ENCODE measurements around the gene PSTPIP1. TPM values are rescaled to one million over a fixed set of nuclear protein-coding genes. Genes with fewer than 3 reads are reported as not detected.

PSTPIP1 gene
- total and polyA plus RNA-seq, 5 donors from 2014 or later: 41.3 to 169 (median 47.8) TPM

DNA sequence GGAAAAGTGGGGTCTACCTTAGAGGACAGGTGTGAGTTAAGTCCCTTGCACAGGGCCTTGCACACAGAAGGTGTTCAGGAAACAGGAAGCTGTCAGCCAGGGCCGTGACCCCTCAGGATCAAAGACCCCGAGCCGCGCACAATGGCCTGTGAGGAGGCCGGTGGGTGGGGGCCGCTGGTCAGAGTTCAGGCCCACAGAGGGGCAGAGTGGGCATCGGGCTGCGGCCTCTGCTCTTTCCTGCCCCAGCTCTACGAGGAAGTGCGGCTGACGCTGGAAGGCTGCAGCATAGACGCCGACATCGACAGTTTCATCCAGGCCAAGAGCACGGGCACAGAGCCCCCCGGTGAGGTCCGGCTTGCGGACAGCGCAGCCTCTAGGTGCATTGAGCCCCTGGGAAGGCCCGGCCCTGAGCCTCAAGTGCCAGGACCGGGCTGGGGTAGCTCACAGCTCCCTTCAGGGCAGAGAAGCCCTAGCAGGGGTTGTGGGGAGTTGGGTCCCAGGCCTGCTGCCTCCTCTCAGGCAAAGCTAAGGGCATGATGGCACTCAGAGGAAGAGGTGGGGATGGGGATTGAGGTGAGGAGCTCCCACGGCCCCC lies 37.2 kb downstream of the PSTPIP1 start:
- H3K4me1 ChIP-seq (ENCODE audit: control insufficient read depth, insufficient read depth, low read length, poor library complexity, severe bottlenecking): no peaks in the 10 kb centered on the region
- H3K4me3 ChIP-seq (ENCODE audit: low read depth, low read length): no peak overlapping the region
- H3K27ac ChIP-seq (ENCODE audit: insufficient read depth, low read length, poor library complexity, severe bottlenecking): no peak overlapping the region
- no peaks in the 10 kb centered on the region for H3K9me3 ChIP-seq (ENCODE audit: control insufficient read depth in 2 of 2, low read length in 2 of 2)
- H3K27me3 ChIP-seq (ENCODE audit: control insufficient read depth, insufficient read depth, low read length): no peaks in the 10 kb centered on the region
- no peak for DNase-seq
- Mint-ChIP-seq H3K27me3 (no peaks in the 10 kb centered on the region), H3K36me3 (peaks cover 8% of the 10 kb centered on the region), H3K9me3 (peaks cover 0 to 3% (median 0%) of the 10 kb centered on the region in 7 donors), H3K27ac (peak overlapping the region in 1 of 3 donors; percentile 55), H3K4me1 (peaks cover 0 to 2% (median 0%) of the 10 kb centered on the region in 4 donors), H3K4me3 (no peak overlapping the region)
- ATAC-seq (ENCODE audit: low read depth in 2 of 2): no peak
- H3K36me3 ChIP-seq (ENCODE audit: control insufficient read depth, insufficient read depth, low read length): peaks cover 58% of the 10 kb centered on the region

DNA sequence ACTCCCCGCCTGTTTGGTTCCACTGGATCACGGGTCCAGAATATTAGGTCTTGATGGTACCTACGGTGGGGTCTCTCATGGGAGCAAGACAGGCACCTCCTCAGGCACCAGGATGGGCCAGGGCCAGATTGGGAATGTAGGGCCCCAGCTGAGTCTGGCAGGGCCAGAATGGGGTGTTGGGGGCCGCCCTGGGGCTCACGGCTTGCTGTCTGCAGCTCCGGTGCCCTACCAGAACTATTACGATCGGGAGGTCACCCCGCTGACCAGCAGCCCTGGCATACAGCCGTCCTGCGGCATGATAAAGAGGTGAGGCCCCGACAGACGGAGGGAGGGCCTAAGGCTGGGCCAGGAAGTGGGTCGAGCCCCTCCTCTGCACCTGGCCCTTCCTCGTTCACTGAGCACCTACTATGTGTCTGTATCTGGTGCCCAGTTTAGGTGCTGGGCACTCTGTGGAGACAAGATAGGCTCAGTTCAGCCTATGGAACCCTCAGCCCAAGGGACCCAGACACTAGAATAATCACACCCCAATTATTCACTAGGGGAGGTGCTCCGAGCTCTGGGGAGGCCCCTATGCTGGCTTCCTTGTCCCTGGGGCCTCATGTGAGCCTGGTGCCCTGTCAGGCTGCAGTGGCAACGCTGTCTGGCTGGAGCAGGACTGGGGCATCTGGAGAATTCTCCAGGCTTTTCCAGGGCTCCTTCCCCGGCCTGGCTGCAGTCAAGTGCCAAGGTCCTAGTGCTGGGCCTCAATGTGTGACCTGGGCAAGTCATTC lies 37.9 kb downstream of the PSTPIP1 start:
- DNase-seq: no peak
- Mint-ChIP-seq H3K4me1 (peaks cover 0 to 2% (median 0%) of the 10 kb centered on the region in 4 donors), H3K36me3 (peaks cover 8% of the 10 kb centered on the region), H3K9me3 (peaks cover 0 to 6% (median 1%) of the 10 kb centered on the region in 7 donors), H3K27me3 (no peaks in the 10 kb centered on the region), H3K4me3 (no peak overlapping the region), H3K27ac (peak overlapping the region in 1 of 3 donors; percentile 42)
- Histone ChIP-seq H3K27ac (ENCODE audit: insufficient read depth, low read length, poor library complexity, severe bottlenecking) (no peak overlapping the region), H3K4me1 (ENCODE audit: control insufficient read depth, insufficient read depth, low read length, poor library complexity, severe bottlenecking) (no peaks in the 10 kb centered on the region), H3K27me3 (ENCODE audit: control insufficient read depth, insufficient read depth, low read length) (no peaks in the 10 kb centered on the region), H3K9me3 (ENCODE audit: control insufficient read depth in 2 of 2, low read length in 2 of 2) (no peaks in the 10 kb centered on the region), H3K36me3 (ENCODE audit: control insufficient read depth, insufficient read depth, low read length) (peaks cover 57% of the 10 kb centered on the region), H3K4me3 (ENCODE audit: low read depth, low read length) (no peak overlapping the region)
- ATAC-seq (ENCODE audit: low read depth in 2 of 2): no peak

DNA sequence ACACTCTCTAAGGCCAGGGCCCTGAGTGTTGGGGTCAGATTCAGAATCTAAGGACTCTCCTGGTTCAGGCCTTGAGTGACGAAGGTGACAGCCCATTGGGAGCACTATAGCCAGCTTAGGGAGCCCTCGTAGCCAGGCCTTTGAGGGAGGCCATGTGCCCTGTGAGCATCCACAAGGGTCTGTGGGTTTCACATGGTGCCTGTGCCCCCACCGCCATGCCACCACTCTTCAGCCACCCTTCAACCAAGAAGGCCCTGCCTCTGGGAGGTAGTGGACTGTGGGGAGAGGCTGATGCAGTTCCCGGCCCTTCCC lies 38.4 kb downstream of the PSTPIP1 start:
- Mint-ChIP-seq H3K4me1 (peaks cover 0 to 2% (median 0%) of the 10 kb centered on the region in 4 donors), H3K36me3 (peaks cover 8% of the 10 kb centered on the region), H3K27ac (peak overlapping the region in 1 of 3 donors; percentile 42), H3K9me3 (peaks cover 0 to 6% (median 1%) of the 10 kb centered on the region in 7 donors), H3K27me3 (no peaks in the 10 kb centered on the region), H3K4me3 (no peak overlapping the region)
- no peaks in the 10 kb centered on the region for H3K27me3 ChIP-seq (ENCODE audit: control insufficient read depth, insufficient read depth, low read length)
- H3K27ac ChIP-seq (ENCODE audit: insufficient read depth, low read length, poor library complexity, severe bottlenecking): no peak overlapping the region
- no peak overlapping the region for H3K4me3 ChIP-seq (ENCODE audit: low read depth, low read length)
- peaks cover 54% of the 10 kb centered on the region for H3K36me3 ChIP-seq (ENCODE audit: control insufficient read depth, insufficient read depth, low read length)
- ATAC-seq (ENCODE audit: low read depth in 2 of 2): no peak
- H3K4me1 ChIP-seq (ENCODE audit: control insufficient read depth, insufficient read depth, low read length, poor library complexity, severe bottlenecking): no peaks in the 10 kb centered on the region
- DNase-seq: no peak
- H3K9me3 ChIP-seq (ENCODE audit: control insufficient read depth in 2 of 2, low read length in 2 of 2): no peaks in the 10 kb centered on the region

DNA sequence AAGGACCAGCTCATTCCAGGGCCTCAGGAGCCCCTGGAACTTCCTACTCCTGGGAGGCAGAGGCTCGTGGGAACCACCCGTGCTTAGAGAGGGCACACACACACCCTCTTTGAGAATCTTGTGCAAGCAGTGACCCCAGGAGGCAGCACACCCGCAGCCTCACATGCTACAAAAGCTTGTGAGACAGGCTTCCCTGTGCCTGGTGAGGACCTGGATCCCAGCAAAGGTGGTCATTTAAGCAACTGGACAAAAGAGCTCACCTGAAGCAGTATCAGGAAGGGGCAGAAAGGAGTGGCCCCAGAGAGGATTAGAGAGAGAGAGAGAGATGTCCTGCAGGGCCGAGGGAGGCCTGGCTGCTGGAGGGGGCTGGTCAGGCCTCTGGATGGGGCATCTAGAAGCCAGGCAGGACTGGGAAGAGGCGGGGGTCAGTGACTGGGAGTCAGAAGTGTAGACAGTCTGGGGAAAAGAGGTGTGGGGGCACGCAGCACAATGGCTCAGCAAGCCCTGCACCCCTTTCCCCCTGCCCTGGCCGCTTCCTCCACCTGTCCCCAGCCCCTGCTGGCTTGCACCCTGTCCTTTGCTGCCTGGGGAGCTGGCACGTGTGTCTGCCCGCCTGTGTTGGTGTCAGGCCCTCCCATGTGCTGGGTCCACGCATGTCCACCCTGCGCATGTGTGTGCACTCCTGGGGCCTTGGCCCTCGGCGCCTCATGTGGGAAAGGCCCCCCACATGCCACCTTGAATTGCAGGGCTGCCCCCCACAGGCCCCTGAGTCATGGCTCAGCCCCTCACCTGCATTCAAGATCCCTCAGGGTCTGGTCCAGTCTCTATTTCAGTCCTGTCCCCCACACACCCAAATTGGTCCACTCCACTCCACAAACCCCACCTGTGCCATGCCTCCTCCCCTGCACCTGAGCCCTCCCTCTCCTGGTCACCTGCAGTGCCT lies 39.1 kb downstream of the PSTPIP1 start:
- DNase-seq: no peak
- Histone ChIP-seq H3K9me3 (ENCODE audit: control insufficient read depth in 2 of 2, low read length in 2 of 2) (no peaks in the 10 kb centered on the region), H3K27ac (ENCODE audit: insufficient read depth, low read length, poor library complexity, severe bottlenecking) (no peak overlapping the region), H3K27me3 (ENCODE audit: control insufficient read depth, insufficient read depth, low read length) (no peaks in the 10 kb centered on the region), H3K4me3 (ENCODE audit: low read depth, low read length) (no peak overlapping the region), H3K4me1 (ENCODE audit: control insufficient read depth, insufficient read depth, low read length, poor library complexity, severe bottlenecking) (no peaks in the 10 kb centered on the region), H3K36me3 (ENCODE audit: control insufficient read depth, insufficient read depth, low read length) (peaks cover 48% of the 10 kb centered on the region)
- peaks cover 0 to 7% (median 1%) of the 10 kb centered on the region in 7 donors for H3K9me3 Mint-ChIP-seq
- peak overlapping the region in 1 of 3 donors; percentile 67 for H3K27ac Mint-ChIP-seq
- H3K36me3 Mint-ChIP-seq: peaks cover 8% of the 10 kb centered on the region
- peaks cover 0 to 2% (median 0%) of the 10 kb centered on the region in 4 donors for H3K4me1 Mint-ChIP-seq
- no peak overlapping the region for H3K4me3 Mint-ChIP-seq
- no peaks in the 10 kb centered on the region for H3K27me3 Mint-ChIP-seq
- no peak for ATAC-seq (ENCODE audit: low read depth in 2 of 2)

DNA sequence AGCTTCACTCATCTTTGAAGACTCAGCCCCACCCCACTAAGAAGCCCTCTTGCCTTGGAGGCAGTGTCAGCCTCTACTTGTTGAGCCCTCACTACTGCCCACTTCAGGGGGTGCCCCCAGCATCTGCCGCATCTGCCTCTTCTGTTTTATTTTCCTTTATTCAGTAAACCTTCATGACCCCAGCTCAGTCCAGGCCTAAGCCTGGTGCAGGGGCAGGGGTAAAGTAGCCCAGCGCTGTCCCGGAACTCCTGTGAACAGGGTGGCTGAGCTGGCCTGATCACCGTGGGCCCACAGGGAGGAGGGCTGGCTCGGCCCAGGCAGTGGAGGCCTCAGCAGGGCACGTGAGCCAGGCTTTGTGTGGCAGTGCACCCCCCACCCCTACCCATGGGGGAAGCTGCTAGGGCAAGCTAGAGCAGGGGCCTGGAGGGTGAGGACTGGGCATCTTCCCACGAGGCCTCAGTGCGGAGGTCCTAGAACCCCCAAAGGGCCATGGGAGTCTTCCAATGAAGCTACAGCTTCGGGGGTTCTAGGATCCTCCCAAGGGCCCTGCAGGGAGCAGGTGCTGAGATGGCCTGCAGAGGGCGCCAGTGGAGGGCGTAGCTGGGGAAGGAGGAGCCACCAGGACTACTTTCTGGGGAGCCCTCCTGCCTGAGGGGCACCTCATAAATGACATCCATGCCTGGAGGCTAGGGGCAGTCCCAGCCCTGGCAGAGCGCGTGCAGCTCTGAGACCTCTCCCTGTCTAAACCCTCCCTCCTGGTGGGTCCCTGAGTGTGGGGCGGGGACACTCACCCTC lies 40.0 kb downstream of the PSTPIP1 start:
- Mint-ChIP-seq H3K27ac (peak overlapping the region in 2 of 3 donors; percentile 25 to 67), H3K4me3 (no peak overlapping the region), H3K9me3 (peaks cover 0 to 11% (median 1%) of the 10 kb centered on the region in 7 donors), H3K4me1 (peaks cover 0 to 2% (median 0%) of the 10 kb centered on the region in 4 donors), H3K27me3 (no peaks in the 10 kb centered on the region), H3K36me3 (peaks cover 8% of the 10 kb centered on the region)
- Histone ChIP-seq H3K4me1 (ENCODE audit: control insufficient read depth, insufficient read depth, low read length, poor library complexity, severe bottlenecking) (no peaks in the 10 kb centered on the region), H3K27ac (ENCODE audit: insufficient read depth, low read length, poor library complexity, severe bottlenecking) (no peak overlapping the region), H3K9me3 (ENCODE audit: control insufficient read depth in 2 of 2, low read length in 2 of 2) (no peaks in the 10 kb centered on the region), H3K36me3 (ENCODE audit: control insufficient read depth, insufficient read depth, low read length) (peaks cover 39% of the 10 kb centered on the region), H3K4me3 (ENCODE audit: low read depth, low read length) (no peak overlapping the region), H3K27me3 (ENCODE audit: control insufficient read depth, insufficient read depth, low read length) (no peaks in the 10 kb centered on the region)
- ATAC-seq (ENCODE audit: low read depth in 2 of 2) (peak in 1 of 2 donors; percentile 34), DNase-seq (no peak)

DNA sequence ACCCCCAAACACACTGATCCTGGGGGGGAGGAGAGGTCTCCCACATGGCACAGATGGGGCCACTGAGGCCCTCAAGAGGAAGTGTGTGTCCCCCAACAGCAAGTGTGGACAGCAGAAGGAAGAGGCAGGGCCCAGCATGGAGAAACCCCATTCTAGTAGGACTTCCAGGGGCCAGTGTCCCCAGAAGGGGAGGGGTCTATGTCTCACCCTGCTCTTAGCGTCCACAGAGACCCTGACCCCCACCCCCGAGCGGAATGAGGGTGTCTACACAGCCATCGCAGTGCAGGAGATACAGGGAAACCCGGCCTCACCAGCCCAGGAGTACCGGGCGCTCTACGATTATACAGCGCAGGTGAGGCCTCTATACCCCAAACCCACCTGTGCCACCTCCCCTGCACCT lies 40.7 kb downstream of the PSTPIP1 start:
- H3K4me3 ChIP-seq (ENCODE audit: low read depth, low read length): no peak overlapping the region
- H3K36me3 Mint-ChIP-seq: peaks cover 10% of the 10 kb centered on the region
- no peak overlapping the region for H3K27ac ChIP-seq (ENCODE audit: insufficient read depth, low read length, poor library complexity, severe bottlenecking)
- no peaks in the 10 kb centered on the region for H3K9me3 ChIP-seq (ENCODE audit: control insufficient read depth in 2 of 2, low read length in 2 of 2)
- H3K27me3 ChIP-seq (ENCODE audit: control insufficient read depth, insufficient read depth, low read length): no peaks in the 10 kb centered on the region
- no peak overlapping the region for H3K4me3 Mint-ChIP-seq
- no peaks in the 10 kb centered on the region for H3K27me3 Mint-ChIP-seq
- H3K4me1 Mint-ChIP-seq: peaks cover 0 to 2% (median under 1%) of the 10 kb centered on the region in 4 donors
- H3K27ac Mint-ChIP-seq: no peak overlapping the region
- H3K36me3 ChIP-seq (ENCODE audit: control insufficient read depth, insufficient read depth, low read length): peaks cover 32% of the 10 kb centered on the region
- ATAC-seq (ENCODE audit: low read depth in 2 of 2): no peak
- peaks cover 0 to 11% (median 0%) of the 10 kb centered on the region in 7 donors for H3K9me3 Mint-ChIP-seq
- no peak for DNase-seq
- no peaks in the 10 kb centered on the region for H3K4me1 ChIP-seq (ENCODE audit: control insufficient read depth, insufficient read depth, low read length, poor library complexity, severe bottlenecking)

DNA sequence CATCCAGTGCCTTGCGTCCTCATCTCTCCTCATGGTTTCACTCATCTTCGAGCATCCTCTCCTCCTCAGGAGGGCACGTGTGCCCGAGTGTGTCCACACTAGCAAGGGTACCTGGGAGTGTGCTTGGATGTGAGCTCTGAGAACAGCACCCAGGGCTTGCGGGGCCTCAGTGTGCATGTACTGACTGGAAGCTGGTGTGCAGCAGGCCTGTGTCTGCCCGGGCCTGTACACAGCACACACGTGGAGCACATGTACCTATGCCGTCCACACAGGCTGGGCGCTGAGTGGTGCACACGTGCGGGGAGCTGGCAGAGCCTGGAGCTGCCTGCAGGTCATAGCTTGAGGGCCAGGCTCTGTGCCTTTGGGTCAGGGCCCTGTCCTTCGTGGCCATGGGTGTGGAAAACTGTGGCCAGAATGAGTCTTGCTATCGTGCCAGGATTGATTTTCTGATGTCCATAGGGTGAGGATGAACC lies 41.1 kb downstream of the PSTPIP1 start:
- Histone ChIP-seq H3K27me3 (ENCODE audit: control insufficient read depth, insufficient read depth, low read length) (no peaks in the 10 kb centered on the region), H3K36me3 (ENCODE audit: control insufficient read depth, insufficient read depth, low read length) (peaks cover 30% of the 10 kb centered on the region), H3K9me3 (ENCODE audit: control insufficient read depth in 2 of 2, low read length in 2 of 2) (no peaks in the 10 kb centered on the region), H3K27ac (ENCODE audit: insufficient read depth, low read length, poor library complexity, severe bottlenecking) (no peak overlapping the region), H3K4me1 (ENCODE audit: control insufficient read depth, insufficient read depth, low read length, poor library complexity, severe bottlenecking) (no peaks in the 10 kb centered on the region), H3K4me3 (ENCODE audit: low read depth, low read length) (no peak overlapping the region)
- DNase-seq (no peak), ATAC-seq (ENCODE audit: low read depth in 2 of 2) (no peak)
- no peak overlapping the region for H3K4me3 Mint-ChIP-seq
- H3K36me3 Mint-ChIP-seq: peaks cover 14% of the 10 kb centered on the region
- H3K9me3 Mint-ChIP-seq: peaks cover 0 to 11% (median 0%) of the 10 kb centered on the region in 7 donors
- peaks cover 0 to 5% (median 3%) of the 10 kb centered on the region in 4 donors for H3K4me1 Mint-ChIP-seq
- peak overlapping the region in 1 of 3 donors; percentile 36 for H3K27ac Mint-ChIP-seq
- H3K27me3 Mint-ChIP-seq: no peaks in the 10 kb centered on the region

Measured in CD4-positive, CD25-positive, alpha-beta regulatory T cell (primary cell).